A673 (cell line): ENCODE data around the gene HAND1. TPM values are rescaled to one million over a fixed set of nuclear protein-coding genes. Genes with fewer than 3 reads are reported as not detected.

Source experiments
- BruUV-seq: library from RNA; stranded (reverse); fragments of 400-500 nt; replicated peaks from 2 replicates; lab custom pipeline; 2021; lab: Mats Ljungman, UMichigan
- CTCF ChIA-PET: fragments of 300-600 bp; sonication (Branson Sonifier 250); formaldehyde crosslinking; loops from one replicate; lab custom pipeline; 2022; ENCODE audit warnings: antibody characterized with exemption; lab: Charles Lee
- POLR2A ChIA-PET: fragments of 300-600 bp; sonication (Branson Sonifier 250); formaldehyde crosslinking; loops from one replicate; lab custom pipeline; 2022; ENCODE audit warnings: antibody characterized with exemption; ENCODE audit not compliant: low non-redundant PET; lab: Charles Lee
- DNase-seq: peaks from one replicate; pipeline ENCODE4 v3.0.0-alpha.2; 2015; ENCODE audit warnings: low spot score
- H3K27ac ChIP-seq: fragments of 200-600 bp; sonication (generic); 2 replicates; pipeline ENCODE4 v1.5.1; 2016; ENCODE audit warnings: mixed run types, low read depth, mild to moderate bottlenecking, mixed read lengths, antibody characterized with exemption, low read length; ENCODE audit not compliant: poor library complexity, severe bottlenecking
- H3K27me3 ChIP-seq: fragments of 200-600 bp; sonication (generic); replicated peaks from 2 replicates; pipeline ENCODE4 v1.6.1; 2017; ENCODE audit warnings: mixed run types, low read depth, mild to moderate bottlenecking, mixed read lengths, antibody characterized with exemption, low read length; ENCODE audit not compliant: insufficient read depth, poor library complexity
- H3K36me3 ChIP-seq: fragments of 200-600 bp; sonication (generic); 2 replicates; pipeline ENCODE4 v1.6.1; 2016; ENCODE audit warnings: mixed run types, mild to moderate bottlenecking, mixed read lengths, antibody characterized with exemption, low read length; ENCODE audit not compliant: insufficient read depth, poor library complexity, severe bottlenecking
- H3K4me1 ChIP-seq: fragments of 200-600 bp; sonication (generic); 2 replicates; pipeline ENCODE4 v1.6.1; 2017; ENCODE audit warnings: mixed run types, mild to moderate bottlenecking, mixed read lengths, antibody characterized with exemption, low read length; ENCODE audit not compliant: insufficient read depth, poor library complexity, severe bottlenecking
- H3K4me3 ChIP-seq: fragments of 200-600 bp; sonication (generic); 2 replicates; pipeline ENCODE4 v1.5.1; 2016; ENCODE audit warnings: low read depth, mixed run types, mild to moderate bottlenecking, mixed read lengths, low read length; ENCODE audit not compliant: poor library complexity, severe bottlenecking
- H3K9me3 ChIP-seq: fragments of 200-600 bp; sonication (generic); 2 replicates; pipeline ENCODE4 v1.6.1; 2016; ENCODE audit warnings: mixed run types, low read depth, mild to moderate bottlenecking, mixed read lengths, antibody characterized with exemption, low read length; ENCODE audit not compliant: poor library complexity, severe bottlenecking
- EZH2 ChIP-seq: fragments of 200-600 bp; sonication (generic); IDR thresholded peaks from 2 replicates; pipeline ENCODE4 v1.6.1; 2017; ENCODE audit warnings: borderline replicate concordance, low read depth, mild to moderate bottlenecking, mixed read lengths, antibody characterized with exemption, low read length; ENCODE audit not compliant: poor library complexity, severe bottlenecking
- intact Hi-C: fragments of 100-400 bp; cut with micrococcal nuclease; formaldehyde crosslinking; loops from one replicate; pipeline ENCODE4 v1.10.0; 2022; ENCODE audit not compliant: unreplicated experiment
- total RNA-seq: library from RNA; stranded (reverse); gene quantifications from 2 replicates; pipeline ENCODE4 v1.2.3, GENCODE V29; 2021
- TF ChIP-seq, protein P1 (sequence below): fragments of 300-800, 200-600 bp; sonication (generic); conservative IDR thresholded peaks from 2 replicates; pipeline ENCODE4 v1.5.1; 2017; ENCODE audit warnings: low read depth, mild to moderate bottlenecking, antibody characterized with exemption, low read length, moderate library complexity, mixed read lengths

HAND1 gene
- total RNA-seq, 1 experiment from 2014 or later, result not detected

GRCh38 chr5:154430466-154430865, 47.6 kb downstream of the HAND1 start:
- no peak for DNase-seq
- no peak for TF ChIP-seq EZH2
- TF ChIP-seq, protein P1, sequence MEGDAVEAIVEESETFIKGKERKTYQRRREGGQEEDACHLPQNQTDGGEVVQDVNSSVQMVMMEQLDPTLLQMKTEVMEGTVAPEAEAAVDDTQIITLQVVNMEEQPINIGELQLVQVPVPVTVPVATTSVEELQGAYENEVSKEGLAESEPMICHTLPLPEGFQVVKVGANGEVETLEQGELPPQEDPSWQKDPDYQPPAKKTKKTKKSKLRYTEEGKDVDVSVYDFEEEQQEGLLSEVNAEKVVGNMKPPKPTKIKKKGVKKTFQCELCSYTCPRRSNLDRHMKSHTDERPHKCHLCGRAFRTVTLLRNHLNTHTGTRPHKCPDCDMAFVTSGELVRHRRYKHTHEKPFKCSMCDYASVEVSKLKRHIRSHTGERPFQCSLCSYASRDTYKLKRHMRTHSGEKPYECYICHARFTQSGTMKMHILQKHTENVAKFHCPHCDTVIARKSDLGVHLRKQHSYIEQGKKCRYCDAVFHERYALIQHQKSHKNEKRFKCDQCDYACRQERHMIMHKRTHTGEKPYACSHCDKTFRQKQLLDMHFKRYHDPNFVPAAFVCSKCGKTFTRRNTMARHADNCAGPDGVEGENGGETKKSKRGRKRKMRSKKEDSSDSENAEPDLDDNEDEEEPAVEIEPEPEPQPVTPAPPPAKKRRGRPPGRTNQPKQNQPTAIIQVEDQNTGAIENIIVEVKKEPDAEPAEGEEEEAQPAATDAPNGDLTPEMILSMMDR, result no peak
- BruUV-seq, result no TSS peak
- Histone ChIP-seq H3K27ac (no peak overlapping the region), H3K4me1 (no peaks in the 10 kb centered on the region), H3K36me3 (no peaks in the 10 kb centered on the region), H3K27me3 (no peaks in the 10 kb centered on the region), H3K4me3 (no peak overlapping the region), H3K9me3 (no peaks in the 10 kb centered on the region)
- ChIA-PET POLR2A (no interaction called here), CTCF (no interaction called here)
- intact Hi-C loops, result no loop called here

DNA sequence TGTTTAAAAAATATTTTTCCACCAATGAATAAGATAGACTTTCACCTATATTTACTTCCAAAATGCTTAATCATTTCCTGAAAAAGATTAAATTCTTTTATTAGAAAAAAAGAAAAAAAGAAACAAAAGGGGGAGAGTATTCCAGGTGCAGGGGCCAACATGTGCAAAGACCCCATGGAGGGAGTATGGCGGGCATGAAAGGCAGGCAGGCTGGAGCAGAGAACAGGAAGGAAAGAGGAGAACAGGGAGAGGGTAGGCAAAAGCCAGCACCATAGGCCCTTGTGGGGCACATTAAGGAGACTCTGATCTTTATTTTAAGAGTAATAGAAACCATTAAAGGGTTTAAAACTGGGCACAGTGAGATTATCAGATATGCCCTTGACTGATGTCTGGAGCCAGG, 48.7 kb downstream of the HAND1 start:
- Histone ChIP-seq H3K4me1 (no peaks in the 10 kb centered on the region), H3K27me3 (no peaks in the 10 kb centered on the region), H3K9me3 (no peaks in the 10 kb centered on the region), H3K4me3 (no peak overlapping the region), H3K27ac (no peak overlapping the region), H3K36me3 (no peaks in the 10 kb centered on the region)
- TF ChIP-seq EZH2, result no peak
- TF ChIP-seq, protein P1, result no peak
- intact Hi-C loops, result no loop called here
- no peak for DNase-seq
- POLR2A ChIA-PET, result no interaction called here
- no TSS peak for BruUV-seq
- CTCF ChIA-PET, result no interaction called here

DNA sequence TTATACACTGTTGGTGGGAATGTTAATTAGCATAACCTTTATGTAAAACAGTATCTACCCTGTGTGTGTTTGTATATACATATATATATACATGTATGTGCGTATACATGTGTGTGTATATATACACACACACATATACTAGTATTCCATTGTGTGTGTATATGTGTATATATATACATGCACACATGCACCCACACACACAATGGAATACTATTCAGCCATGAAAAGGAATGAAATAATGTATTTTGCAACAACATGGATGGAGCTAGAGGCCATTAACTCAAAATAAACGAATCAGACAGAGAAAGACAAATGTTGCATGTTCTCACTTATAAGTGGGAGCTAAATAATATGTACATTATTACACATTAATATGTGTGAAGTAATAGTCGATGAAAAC, 49.8 kb downstream of the HAND1 start:
- CTCF ChIA-PET, result no interaction called here

More for the DNA sequence above, 49.8 kb downstream of the HAND1 start:
- no peak overlapping the region for H3K27ac ChIP-seq
- no peaks in the 10 kb centered on the region for H3K4me1 ChIP-seq
- no peaks in the 10 kb centered on the region for H3K36me3 ChIP-seq
- no peak for TF ChIP-seq EZH2
- TF ChIP-seq, protein P1, result no peak
- POLR2A ChIA-PET, result no interaction called here
- no peak for DNase-seq
- H3K4me3 ChIP-seq, result no peak overlapping the region
- intact Hi-C loops, result no loop called here
- BruUV-seq, result no TSS peak
- no peaks in the 10 kb centered on the region for H3K9me3 ChIP-seq
- no peaks in the 10 kb centered on the region for H3K27me3 ChIP-seq

Other genes with a start within 250 kb of the HAND1 start
- 29.2 and 32.0 TPM in 2 replicates for gene SAP30L, start 32.2 kb downstream of the HAND1 start, total RNA-seq